IMR-90 (cell line): ENCODE data around the gene FANCD2OS. TPM values are rescaled to one million over a fixed set of nuclear protein-coding genes. Genes with fewer than 3 reads are reported as not detected.

Experiments used
- ATAC-seq: fragments of 200-7000 bp; cut with Tn5 transposase; 2 replicates; pipeline ENCODE4 v1.9.1; 2020; ENCODE audit warnings: low read depth, mild to moderate bottlenecking, moderate library complexity
- BruUV-seq: library from RNA; stranded (reverse); fragments of 400-500 nt; replicated peaks from 2 replicates; lab custom pipeline; 2021; lab: Mats Ljungman, UMichigan
- CTCF ChIA-PET: fragments of 300-600 bp; formaldehyde crosslinking; extraction: SDS; loops from one replicate; lab custom pipeline; 2021; ENCODE audit warnings: antibody characterized with exemption; lab: Yijun Ruan, JAX
- POLR2A ChIA-PET: fragments of 300-600 bp; sonication (Branson Sonifier 250); formaldehyde crosslinking; loops from one replicate; lab custom pipeline; 2022; ENCODE audit warnings: antibody characterized with exemption; ENCODE audit not compliant: unreplicated experiment; lab: Charles Lee
- DNase-seq: peaks from one replicate; pipeline ENCODE4 v3.0.0; 2013
- H2AFZ ChIP-seq: replicated peaks from 2 replicates; pipeline ENCODE3; 2013; ENCODE audit warnings: low read length, mild to moderate bottlenecking; ENCODE audit not compliant: poor library complexity
- H2AK5ac ChIP-seq: 2 replicates; pipeline ENCODE4 v1.6.1; 2013; ENCODE audit warnings: low read depth, low read length, inconsistent platforms
- H2AK9ac ChIP-seq: replicated peaks from 2 replicates; pipeline ENCODE3; 2013; ENCODE audit warnings: mild to moderate bottlenecking, low read depth, low read length, moderate library complexity; ENCODE audit not compliant: poor library complexity
- H2BK120ac ChIP-seq: 2 replicates; pipeline ENCODE4 v1.6.1; 2013; ENCODE audit warnings: low read depth, low read length, inconsistent platforms
- H2BK15ac ChIP-seq: 3 replicates; pipeline ENCODE4 v1.6.1; 2013; ENCODE audit warnings: low read depth, low read length, inconsistent platforms
- H2BK20ac ChIP-seq: 2 replicates; pipeline ENCODE4 v1.6.1; 2013; ENCODE audit warnings: low read depth, mild to moderate bottlenecking, inconsistent platforms, low read length, moderate library complexity
- H2BK5ac ChIP-seq: 2 replicates; pipeline ENCODE4 v1.6.1; 2013; ENCODE audit warnings: mild to moderate bottlenecking, low read depth, low read length, inconsistent platforms; ENCODE audit not compliant: poor library complexity, severe bottlenecking
- H3K14ac ChIP-seq: replicated peaks from 2 replicates; pipeline ENCODE4 v1.6.1; 2013; ENCODE audit warnings: low read depth, low read length, inconsistent platforms
- H3K18ac ChIP-seq: 2 replicates; pipeline ENCODE4 v1.6.1; 2013; ENCODE audit warnings: low read depth, low read length, control low read depth
- H3K23ac ChIP-seq: 2 replicates; pipeline ENCODE4 v1.6.1; 2013; ENCODE audit warnings: low read depth, low read length, inconsistent platforms
- H3K27ac ChIP-seq: 2 replicates; pipeline ENCODE4 v1.5.1; 2013; ENCODE audit warnings: mild to moderate bottlenecking, control low read depth, low read length; ENCODE audit not compliant: insufficient read depth
- H3K27me3 ChIP-seq: 2 replicates; pipeline ENCODE4 v1.6.1; 2013; ENCODE audit warnings: low read length; ENCODE audit not compliant: control insufficient read depth, insufficient read depth
- H3K36me3 ChIP-seq: 2 replicates; pipeline ENCODE4 v1.6.1; 2013; ENCODE audit warnings: low read length, mixed read lengths; ENCODE audit not compliant: control insufficient read depth, insufficient read depth
- H3K4ac ChIP-seq: 2 replicates; pipeline ENCODE4 v1.6.1; 2013; ENCODE audit warnings: low read depth, low read length, inconsistent platforms
- H3K4me1 ChIP-seq: 2 replicates; pipeline ENCODE4 v1.6.1; 2013; ENCODE audit warnings: low read length, mixed read lengths; ENCODE audit not compliant: control insufficient read depth, insufficient read depth
- H3K4me2 ChIP-seq: 2 replicates; pipeline ENCODE4 v1.6.1; 2013; ENCODE audit warnings: low read depth, mild to moderate bottlenecking, control low read depth, low read length, moderate library complexity
- H3K4me3 ChIP-seq: 2 replicates; pipeline ENCODE4 v1.5.1; 2013; ENCODE audit warnings: low read depth, mild to moderate bottlenecking, control low read depth, low read length, moderate library complexity; ENCODE audit not compliant: insufficient read depth
- H3K56ac ChIP-seq: 2 replicates; pipeline ENCODE4 v1.6.1; 2013; ENCODE audit warnings: low read length, inconsistent platforms; ENCODE audit not compliant: insufficient read depth; ENCODE audit errors: extremely low read depth
- H3K79me1 ChIP-seq, 2 experiments: 2 replicates each; pipeline ENCODE4 v1.6.1; 2013; ENCODE audit warnings: low read length in 2 of 2, inconsistent platforms in 1 of 2, low read depth in 1 of 2
- H3K9ac ChIP-seq: 2 replicates; pipeline ENCODE4 v1.6.1; 2013; ENCODE audit warnings: low read depth, low read length, control low read depth
- H3K9me1 ChIP-seq: 2 replicates; pipeline ENCODE4 v1.6.1; 2013; ENCODE audit warnings: low read length, inconsistent platforms; ENCODE audit not compliant: insufficient read depth
- H3K9me3 ChIP-seq: 2 replicates; pipeline ENCODE4 v1.6.1; 2013; ENCODE audit warnings: low read length; ENCODE audit not compliant: control insufficient read depth, insufficient read depth
- H4K20me1 ChIP-seq: 2 replicates; pipeline ENCODE4 v1.6.1; 2013; ENCODE audit warnings: low read length, inconsistent platforms; ENCODE audit not compliant: insufficient read depth
- H4K5ac ChIP-seq: 2 replicates; pipeline ENCODE4 v1.6.1; 2013; ENCODE audit warnings: mild to moderate bottlenecking, low read depth, low read length, control low read depth
- H4K8ac ChIP-seq, 2 experiments: 2 replicates each; pipeline ENCODE4 v1.6.1; 2013; ENCODE audit warnings: low read depth in 2 of 2, low read length in 2 of 2, control low read depth in 1 of 2, inconsistent platforms in 1 of 2
- H4K91ac ChIP-seq: 2 replicates; pipeline ENCODE4 v1.6.1; 2013; ENCODE audit warnings: low read depth, low read length, inconsistent platforms; ENCODE audit not compliant: insufficient read depth
- BHLHE40 ChIP-seq: fragments of 150-350 bp; IDR thresholded peaks from 2 replicates; pipeline ENCODE4 v1.6.1; 2016; ENCODE audit warnings: mild to moderate bottlenecking, low read depth, low read length
- CEBPB ChIP-seq: IDR thresholded peaks from 2 replicates; pipeline ENCODE4 v1.6.1; 2012; ENCODE audit warnings: low read depth, low read length, improper control_type of control experiment
- CHD1 ChIP-seq: IDR thresholded peaks from 2 replicates; pipeline ENCODE4 v1.6.1; 2012; ENCODE audit warnings: low read depth, low read length, improper control_type of control experiment
- CTCF ChIP-seq: conservative IDR thresholded peaks from 2 replicates; pipeline ENCODE4 v1.5.1; 2012; ENCODE audit warnings: mild to moderate bottlenecking, low read depth, low read length, improper control_type of control experiment
- ELK1 ChIP-seq: fragments of 150-350 bp; IDR thresholded peaks from 2 replicates; pipeline ENCODE4 v1.6.1; 2016; ENCODE audit warnings: low read depth, mild to moderate bottlenecking, low read length, moderate library complexity, borderline replicate concordance
- FOS ChIP-seq: fragments of 150-350 bp; IDR thresholded peaks from 2 replicates; pipeline ENCODE4 v1.6.1; 2016; ENCODE audit warnings: low read depth, low read length
- MAFK ChIP-seq: IDR thresholded peaks from 2 replicates; pipeline ENCODE4 v1.6.1; 2012; ENCODE audit warnings: low read depth, low read length, improper control_type of control experiment
- MAZ ChIP-seq: IDR thresholded peaks from 2 replicates; pipeline ENCODE4 v1.6.1; 2012; ENCODE audit warnings: low read depth, mild to moderate bottlenecking, low read length, improper control_type of control experiment, moderate library complexity, borderline replicate concordance
- MXI1 ChIP-seq: IDR thresholded peaks from 2 replicates; pipeline ENCODE4 v1.6.1; 2012; ENCODE audit warnings: low read depth, mild to moderate bottlenecking, low read length, moderate library complexity, borderline replicate concordance
- NFE2L2 ChIP-seq: fragments of 150-350 bp; IDR thresholded peaks from 2 replicates; pipeline ENCODE4 v1.6.1; 2016; ENCODE audit warnings: low read depth, mild to moderate bottlenecking, low read length
- RAD21 ChIP-seq: IDR thresholded peaks from 2 replicates; pipeline ENCODE4 v1.6.1; 2012; ENCODE audit warnings: low read length, improper control_type of control experiment
- RFX5 ChIP-seq: IDR thresholded peaks from 2 replicates; pipeline ENCODE4 v1.8.0; 2012; ENCODE audit warnings: low read depth, mild to moderate bottlenecking, low read length, moderate library complexity
- USF2 ChIP-seq: fragments of 150-350 bp; IDR thresholded peaks from 2 replicates; pipeline ENCODE4 v1.6.1; 2017; ENCODE audit warnings: mild to moderate bottlenecking, antibody characterized with exemption, low read length, low read depth
- WGBS, 2 experiments: methylation state at CpG; one replicate each; pipeline versions ENCODE4 v1.1.5 to v1.1.7; 2013; ENCODE audit warnings: missing lambda C conversion rate in 2 of 2; ENCODE audit not compliant: insufficient read length in 1 of 2; ENCODE audit errors: extremely low coverage in 2 of 2; 5-methylcytosine and 5-hydroxymethylcytosine counted together
- dilution Hi-C: fragments of 300-500 bp; cut with HindIII; formaldehyde crosslinking; loops from one replicate; pipeline ENCODE4 v1.14.3; 2018; ENCODE audit warnings: low sequenced_read_pairs; ENCODE audit not compliant: unreplicated experiment
- in situ Hi-C: fragments of 300-500 bp; cut with MboI; formaldehyde crosslinking; loops from 3 replicates; pipeline ENCODE4 v1.14.3; 2019; ENCODE audit warnings: low sequenced_read_pairs, inconsistent platforms, mixed read lengths
- intact Hi-C: fragments of 100-400 bp; cut with micrococcal nuclease; formaldehyde crosslinking; loops from 2 replicates; pipeline ENCODE4 v1.10.0; 2022
- polyA plus RNA-seq, 3 experiments: library from polyadenylated mRNA; depleted of rRNA; stranded (reverse); fragments of >200 nt; gene quantifications; 2 replicates each; pipeline ENCODE4 v1.2.3, GENCODE V29; 2012; ENCODE audit warnings: low replicate concordance in 1 of 3
- total RNA-seq: library from RNA; depleted of rRNA; stranded (reverse); fragments of >200 nt; gene quantifications from 2 replicates; pipeline ENCODE4 v1.2.3, GENCODE V29; 2012

FANCD2OS gene
- total and polyA plus RNA-seq, 2 of the 4 experiments (the other 2 are of a cell fraction) = not detected

GRCh38 chr3:10150987-10151386 lies 42.9 kb upstream of the FANCD2OS start:
- H3K27me3 ChIP-seq = no peaks in the 10 kb centered on the region
- no peak overlapping the region for H3K4me2 ChIP-seq
- H3K4me3 ChIP-seq = no peak overlapping the region
- H3K4ac ChIP-seq = no peak overlapping the region
- ChIA-PET POLR2A (no interaction called here), CTCF (interaction anchor here (0.6 kb wide), 1 partner anchor 41 kb away, joined by 3 read pairs; no protein-coding TSS in a partner anchor)
- H2BK5ac ChIP-seq = no peak overlapping the region
- no peak for ATAC-seq
- H3K23ac ChIP-seq = no peak overlapping the region
- peaks cover 12 to 29% of the 10 kb centered on the region in 2 experiments; a peak in 3 of 4 replicates for H3K79me1 ChIP-seq
- TF ChIP-seq USF2 (no peak), ELK1 (no peak), CTCF (no peak), BHLHE40 (no peak), FOS (no peak), CHD1 (no peak), RFX5 (no peak), NFE2L2 (no peak), CEBPB (no peak), MXI1 (no peak), MAFK (no peak), MAZ (no peak), RAD21 (no peak)
- intact Hi-C loops = no loop called here
- H3K27ac ChIP-seq = no peak overlapping the region
- no peak overlapping the region for H2AK9ac ChIP-seq
- H2BK15ac ChIP-seq = no peak overlapping the region
- DNase-seq = no peak
- H4K5ac ChIP-seq = no peak overlapping the region
- H2BK120ac ChIP-seq = no peak overlapping the region
- H2AK5ac ChIP-seq = no peak overlapping the region
- in situ Hi-C loops = no loop called here
- no peaks in the 10 kb centered on the region for H3K9me3 ChIP-seq
- WGBS, 2 experiments = 87% methylated on average over 3 of the region's 6 CpGs; no CpG with 5 or more reads in 1 of the 2 experiments
- no peak overlapping the region for H3K9ac ChIP-seq
- H3K4me1 ChIP-seq = no peaks in the 10 kb centered on the region
- H3K18ac ChIP-seq = no peak overlapping the region
- H4K91ac ChIP-seq = no peak overlapping the region
- no peaks in the 10 kb centered on the region for H3K9me1 ChIP-seq
- no peak overlapping the region for H4K8ac ChIP-seq
- H2AFZ ChIP-seq = no peak overlapping the region
- H2BK20ac ChIP-seq = no peak overlapping the region
- dilution Hi-C loops = no loop called here
- H3K56ac ChIP-seq = no peak overlapping the region
- no TSS peak for BruUV-seq
- H3K14ac ChIP-seq = no peak overlapping the region
- peaks cover 12% of the 10 kb centered on the region; the same call in 1 of the 2 replicates for H4K20me1 ChIP-seq
- peaks cover 38% of the 10 kb centered on the region for H3K36me3 ChIP-seq
